PFSK-1 (cell line): Measurements from ENCODE around the gene RETREG1.

Experiments
- FOXP2 ChIP-seq: optimal IDR thresholded peaks from 2 replicates; pipeline ENCODE3; 2011; ENCODE audit warnings: borderline replicate concordance, control low read depth, inconsistent platforms; ENCODE audit not compliant: insufficient read depth; ENCODE audit errors: extremely low read length, extremely low read depth
- POLR2AphosphoS5 ChIP-seq: IDR thresholded peaks from 2 replicates; pipeline ENCODE4 v1.6.1; 2012; ENCODE audit warnings: low read depth, mild to moderate bottlenecking, control low read depth, low read length, moderate library complexity
- REST ChIP-seq, 2 experiments: IDR thresholded peaks; 2 replicates each; pipeline versions ENCODE4 v1.6.1 to v1.8.0; 2011 to 2012; ENCODE audit warnings: low read depth in 2 of 2, low read length in 2 of 2, control low read depth in 1 of 2, inconsistent platforms in 1 of 2, mild to moderate bottlenecking in 1 of 2, moderate library complexity in 1 of 2; ENCODE audit not compliant: insufficient read depth in 1 of 2
- SIN3A ChIP-seq: IDR thresholded peaks from 2 replicates; pipeline ENCODE4 v1.6.1; 2012; ENCODE audit warnings: mild to moderate bottlenecking, low read length, moderate library complexity, borderline replicate concordance; ENCODE audit not compliant: insufficient read depth
- TAF1 ChIP-seq: IDR thresholded peaks from 2 replicates; pipeline ENCODE4 v1.6.1; 2012; ENCODE audit warnings: low read length, control low read depth, borderline replicate concordance; ENCODE audit not compliant: insufficient read depth

RETREG1 gene

GRCh38 chr5:16602182-16602581 lies 14.6 kb downstream of the RETREG1 start:
- no peak for TF ChIP-seq TAF1
- no peak for TF ChIP-seq REST (IDR thresholded peaks at IDR 0.05; ENCODE audit: insufficient read depth in 1 of 2, low read depth in 2 of 2, low read length in 2 of 2)
- TF ChIP-seq SIN3A = no peak
- TF ChIP-seq POLR2AphosphoS5 = no peak
- no peak for TF ChIP-seq FOXP2

DNA sequence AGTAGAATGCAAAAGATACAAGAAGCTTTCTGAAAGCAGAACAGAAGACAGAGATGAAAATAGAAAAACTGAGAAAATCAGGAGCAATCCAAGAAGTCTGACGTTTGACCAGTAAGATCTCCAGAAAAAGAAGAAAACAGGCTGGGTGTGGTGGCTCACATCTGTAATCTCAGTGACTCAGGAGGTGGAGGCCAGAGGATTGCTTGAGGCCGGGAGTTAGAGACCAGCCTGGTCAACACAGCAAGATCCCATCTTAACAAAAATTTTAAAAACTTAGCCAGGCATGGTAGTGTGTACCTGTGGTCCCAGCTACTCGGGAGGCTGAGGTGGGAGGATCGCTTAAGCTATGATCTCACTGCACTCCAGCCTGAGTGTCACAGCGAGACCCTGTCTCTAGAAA lies 15.9 kb downstream of the RETREG1 start:
- TF ChIP-seq FOXP2 (no peak), TAF1 (no peak), POLR2AphosphoS5 (no peak), REST (IDR thresholded peaks at IDR 0.05; ENCODE audit: insufficient read depth in 1 of 2, low read depth in 2 of 2, low read length in 2 of 2) (no peak), SIN3A (no peak)

- TF ChIP-seq SIN3A = no peak
- no peak for TF ChIP-seq POLR2AphosphoS5
- TF ChIP-seq FOXP2 = no peak
- no peak for TF ChIP-seq TAF1
- no peak for TF ChIP-seq REST (IDR thresholded peaks at IDR 0.05; ENCODE audit: insufficient read depth in 1 of 2, low read depth in 2 of 2, low read length in 2 of 2)
These were observed 16.4 kb downstream of the RETREG1 start for GRCh38 chr5:16600397-16600796.

DNA sequence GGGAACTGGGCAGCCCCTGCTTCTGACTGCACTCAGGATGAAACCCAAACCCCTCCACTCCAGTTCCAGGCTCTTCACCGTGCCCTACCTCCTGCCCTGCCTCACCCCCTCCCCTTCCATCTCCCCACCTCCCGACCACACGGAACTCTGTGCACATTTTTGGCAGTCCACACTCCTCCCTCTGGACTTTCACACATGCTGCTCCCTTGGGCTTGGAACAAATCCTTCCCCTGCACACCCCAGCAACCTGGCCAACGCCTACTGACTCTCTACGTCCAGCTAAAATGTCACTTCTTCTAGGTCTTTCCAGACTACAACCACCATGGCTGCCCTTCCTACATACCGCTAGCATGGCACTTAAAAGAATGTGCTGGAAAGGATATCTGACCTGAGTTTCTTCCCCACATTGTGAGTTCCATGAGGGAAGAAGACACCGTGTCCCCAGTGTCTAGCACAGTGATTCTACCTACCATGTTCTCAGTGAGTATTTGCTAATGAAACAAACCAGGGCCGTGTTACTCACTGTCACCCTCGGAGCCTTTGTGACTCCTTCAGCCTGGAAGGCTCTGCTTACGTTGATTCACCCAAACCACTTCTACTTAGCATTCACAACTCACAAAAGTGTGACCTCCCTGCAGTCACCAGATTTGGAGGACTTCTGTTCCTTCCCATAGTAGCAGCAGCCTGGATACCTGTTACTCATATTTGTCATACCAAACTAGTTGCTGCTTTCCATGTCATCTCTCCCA lies 18.7 kb downstream of the RETREG1 start:
- TF ChIP-seq TAF1 (no peak), FOXP2 (no peak), POLR2AphosphoS5 (no peak), REST (IDR thresholded peaks at IDR 0.05; ENCODE audit: insufficient read depth in 1 of 2, low read depth in 2 of 2, low read length in 2 of 2) (no peak), SIN3A (no peak)

- no peak for TF ChIP-seq POLR2AphosphoS5
- TF ChIP-seq FOXP2 = no peak
- no peak for TF ChIP-seq REST (IDR thresholded peaks at IDR 0.05; ENCODE audit: insufficient read depth in 1 of 2, low read depth in 2 of 2, low read length in 2 of 2)
- no peak for TF ChIP-seq TAF1
These were observed 20.2 kb downstream of the RETREG1 start for GRCh38 chr5:16596581-16596940.
